ENCODE data around the gene FES. TPM values are rescaled to one million over a fixed set of nuclear protein-coding genes. Genes with fewer than 3 reads are reported as not detected.

The FES gene
- polyA plus RNA-seq, 1 donor from 2014 or later = not detected

GRCh38 chr15:90871139-90871715 is 13.1 kb upstream of the FES start:
- H3F3A ChIP-seq (ENCODE audit: insufficient read depth, low read length, poor library complexity, severe bottlenecking) = no peaks in the 10 kb centered on the region
- H4K20me1 ChIP-seq (ENCODE audit: insufficient read depth) = no peaks in the 10 kb centered on the region
- H3K27me3 ChIP-seq (ENCODE audit: insufficient read depth, low read depth, low read length) = no peaks in the 10 kb centered on the region
- peak overlapping the region; percentile 34 for H2AFZ ChIP-seq (ENCODE audit: low read depth, low read length)
- TF ChIP-seq SMC3 (conservative IDR thresholded peaks at IDR 0.05; ENCODE audit: poor library complexity) (no peak), MXI1 (conservative IDR thresholded peaks at IDR 0.05; ENCODE audit: poor library complexity, severe bottlenecking) (no peak), EP300 (conservative IDR thresholded peaks at IDR 0.05; ENCODE audit: poor library complexity, severe bottlenecking) (no peak), POLR2AphosphoS5 (IDR thresholded peaks at IDR 0.05) (no peak), RAD21 (conservative IDR thresholded peaks at IDR 0.05) (no peak), EZH2 (IDR thresholded peaks at IDR 0.05; ENCODE audit: borderline replicate concordance, insufficient read depth, low read length, poor library complexity, severe bottlenecking) (no peak), TAF1 (IDR thresholded peaks at IDR 0.05; ENCODE audit: low read depth) (no peak), REST (IDR thresholded peaks at IDR 0.05; ENCODE audit: borderline replicate concordance) (no peak), CTCF (IDR thresholded peaks at IDR 0.05; ENCODE audit: poor library complexity, severe bottlenecking) (no peak)
- H3K9me2 ChIP-seq (ENCODE audit: insufficient read depth, low read length) = no peaks in the 10 kb centered on the region
- H3K9ac ChIP-seq (ENCODE audit: low read length) = peak overlapping the region; percentile 64
- H3K4me2 ChIP-seq (ENCODE audit: low read length) = no peak overlapping the region
- no peak overlapping the region for H3K27ac ChIP-seq (ENCODE audit: low read length)
- no peaks in the 10 kb centered on the region for H3K36me3 ChIP-seq (ENCODE audit: insufficient read depth, low read length)
- peaks cover 9% of the 10 kb centered on the region for H3K79me2 ChIP-seq (replicated peaks; ENCODE audit: insufficient read depth, low read length)
- peak overlapping the region; percentile 70 for H3K4me3 ChIP-seq (ENCODE audit: low read length)
- no peaks in the 10 kb centered on the region for H3K9me3 ChIP-seq (ENCODE audit: low read length)

- Histone ChIP-seq H3K4me2 (ENCODE audit: low read length) (peak overlapping the region; percentile 78), H3K36me3 (ENCODE audit: insufficient read depth, low read length) (no peaks in the 10 kb centered on the region), H4K20me1 (ENCODE audit: insufficient read depth) (no peaks in the 10 kb centered on the region), H3K9me2 (ENCODE audit: insufficient read depth, low read length) (no peaks in the 10 kb centered on the region), H3F3A (ENCODE audit: insufficient read depth, low read length, poor library complexity, severe bottlenecking) (no peaks in the 10 kb centered on the region), H3K9ac (ENCODE audit: low read length) (peak overlapping the region; percentile 64), H3K9me3 (ENCODE audit: low read length) (no peaks in the 10 kb centered on the region), H3K27ac (ENCODE audit: low read length) (no peak overlapping the region), H2AFZ (ENCODE audit: low read depth, low read length) (no peak overlapping the region), H3K79me2 (replicated peaks; ENCODE audit: insufficient read depth, low read length) (peaks cover 9% of the 10 kb centered on the region), H3K4me3 (ENCODE audit: low read length) (peak overlapping the region; percentile 70), H3K27me3 (ENCODE audit: insufficient read depth, low read depth, low read length) (no peaks in the 10 kb centered on the region)
- TF ChIP-seq CTCF (IDR thresholded peaks at IDR 0.05; ENCODE audit: poor library complexity, severe bottlenecking) = no peak
These were observed 12.4 kb upstream of the FES start for GRCh38 chr15:90871716-90872485.
